DOHH2 (cell line): Measurements from ENCODE around the gene ACSBG1.

ENCODE experiments used
- H3F3A ChIP-seq: fragments of 200-600 bp; sonication (generic), shearing (Covaris generic); 2 replicates; pipeline ENCODE4 v1.6.0; 2016; ENCODE audit warnings: antibody characterized with exemption, mild to moderate bottlenecking; ENCODE audit not compliant: control insufficient read depth, insufficient read depth
- H3K27ac ChIP-seq: fragments of 200-600 bp; sonication (generic); 2 replicates; pipeline ENCODE4 v1.5.1; 2014; ENCODE audit warnings: low read depth, mild to moderate bottlenecking, low read length, moderate library complexity
- H3K27me3 ChIP-seq: fragments of 200-600 bp; sonication (generic); 2 replicates; pipeline ENCODE4 v1.6.1; 2014; ENCODE audit warnings: mild to moderate bottlenecking, low read length, mixed read lengths; ENCODE audit not compliant: control insufficient read depth
- H3K36me3 ChIP-seq: fragments of 200-600 bp; sonication (generic); 2 replicates; pipeline ENCODE4 v1.6.1; 2014; ENCODE audit warnings: mild to moderate bottlenecking, low read length, moderate library complexity, mixed read lengths; ENCODE audit not compliant: control insufficient read depth
- H3K4me1 ChIP-seq: fragments of 200-600 bp; sonication (generic); 2 replicates; pipeline ENCODE4 v1.6.1; 2014; ENCODE audit warnings: mild to moderate bottlenecking, low read length, mixed read lengths; ENCODE audit not compliant: control insufficient read depth
- H3K4me2 ChIP-seq: fragments of 200-600 bp; sonication (generic); 2 replicates; pipeline ENCODE4 v1.6.0; 2014; ENCODE audit warnings: mild to moderate bottlenecking, low read length, moderate library complexity
- H3K4me3 ChIP-seq: fragments of 200-600 bp; sonication (generic); 2 replicates; pipeline ENCODE4 v1.5.1; 2014; ENCODE audit warnings: mild to moderate bottlenecking, low read length, mixed read lengths
- H3K79me2 ChIP-seq: fragments of 200-600 bp; sonication (generic); 2 replicates; pipeline ENCODE4 v1.6.1; 2014; ENCODE audit warnings: mild to moderate bottlenecking, low read length, mixed read lengths; ENCODE audit not compliant: control insufficient read depth
- H3K9me2 ChIP-seq: fragments of 200-600 bp; sonication (generic); replicated peaks from 2 replicates; pipeline ENCODE4 v1.6.1; 2014; ENCODE audit warnings: mild to moderate bottlenecking, low read length, mixed read lengths; ENCODE audit not compliant: control insufficient read depth
- H3K9me3 ChIP-seq: fragments of 200-600 bp; sonication (generic); 2 replicates; pipeline ENCODE4 v1.6.1; 2014; ENCODE audit warnings: antibody characterized with exemption, low read length, mixed read lengths; ENCODE audit not compliant: control insufficient read depth, insufficient read depth
- H4K20me1 ChIP-seq: fragments of 200-600 bp; sonication (generic); 2 replicates; pipeline ENCODE4 v1.6.0; 2014; ENCODE audit warnings: low read depth, mild to moderate bottlenecking, antibody characterized with exemption, low read length, moderate library complexity; ENCODE audit not compliant: control insufficient read depth, insufficient read depth
- EZH2phosphoT487 ChIP-seq: fragments of 200-600 bp; sonication (generic); IDR thresholded peaks from 2 replicates; pipeline ENCODE4 v1.6.1; 2017; ENCODE audit warnings: borderline replicate concordance, mild to moderate bottlenecking, antibody characterized with exemption, low read length, moderate library complexity, mixed read lengths
- TF ChIP-seq, protein P1 (sequence below): fragments of 200-600 bp; sonication (generic); IDR thresholded peaks from one replicate; pipeline ENCODE4 v1.5.1; 2014; ENCODE audit warnings: antibody characterized with exemption, mild to moderate bottlenecking, low read depth, low read length; ENCODE audit not compliant: poor library complexity, severe bottlenecking

ACSBG1 gene

DNA sequence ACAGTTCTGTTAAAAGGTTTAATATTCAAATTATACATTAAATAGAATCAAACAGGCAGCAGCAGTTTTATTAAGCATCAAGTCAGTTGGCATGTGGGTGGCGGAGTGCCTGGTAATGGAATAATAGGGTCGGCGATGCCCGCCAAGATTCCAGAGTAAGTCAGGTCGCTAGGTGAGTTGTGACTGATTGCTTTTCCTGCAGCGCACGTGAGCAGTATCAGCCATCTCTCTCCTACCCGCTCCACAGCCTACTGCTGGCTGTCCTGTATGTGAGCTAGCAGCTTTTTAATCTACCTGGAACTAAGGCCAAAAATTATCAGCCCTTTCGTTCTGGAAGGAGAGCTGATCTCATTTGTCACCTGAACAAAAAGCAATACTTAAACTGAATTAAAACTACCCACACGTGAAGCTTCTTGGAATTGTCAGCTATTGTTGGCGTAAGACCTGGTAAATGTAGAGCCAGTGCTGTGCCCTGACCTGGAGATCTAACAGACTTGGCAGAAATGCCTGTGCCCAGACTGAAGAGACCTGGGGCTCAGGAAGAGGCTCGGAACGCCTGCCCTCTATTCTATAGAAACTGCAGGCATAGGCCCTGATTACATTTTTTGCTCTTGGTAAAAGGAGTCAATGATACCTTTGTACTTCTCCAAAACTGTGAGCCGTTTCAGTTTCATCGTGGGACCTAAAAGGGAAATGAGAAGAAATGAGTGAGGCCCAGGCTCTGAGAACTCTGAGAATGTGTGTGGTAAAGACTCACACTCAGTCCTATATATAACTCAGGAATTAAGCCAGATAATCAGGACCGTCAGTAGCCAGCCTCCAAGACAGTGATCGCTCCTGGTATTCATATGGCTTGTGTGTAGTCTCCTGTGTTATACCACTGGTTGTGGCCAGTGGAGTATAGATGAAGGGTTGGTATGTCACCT, 63.3 kb downstream of the ACSBG1 start:
- peaks cover 3% of the 10 kb centered on the region; the same call in 1 of the 2 replicates for H3K9me3 ChIP-seq
- no peaks in the 10 kb centered on the region for H3K79me2 ChIP-seq
- no peaks in the 10 kb centered on the region for H4K20me1 ChIP-seq
- no peak for TF ChIP-seq EZH2phosphoT487
- TF ChIP-seq, protein P1, sequence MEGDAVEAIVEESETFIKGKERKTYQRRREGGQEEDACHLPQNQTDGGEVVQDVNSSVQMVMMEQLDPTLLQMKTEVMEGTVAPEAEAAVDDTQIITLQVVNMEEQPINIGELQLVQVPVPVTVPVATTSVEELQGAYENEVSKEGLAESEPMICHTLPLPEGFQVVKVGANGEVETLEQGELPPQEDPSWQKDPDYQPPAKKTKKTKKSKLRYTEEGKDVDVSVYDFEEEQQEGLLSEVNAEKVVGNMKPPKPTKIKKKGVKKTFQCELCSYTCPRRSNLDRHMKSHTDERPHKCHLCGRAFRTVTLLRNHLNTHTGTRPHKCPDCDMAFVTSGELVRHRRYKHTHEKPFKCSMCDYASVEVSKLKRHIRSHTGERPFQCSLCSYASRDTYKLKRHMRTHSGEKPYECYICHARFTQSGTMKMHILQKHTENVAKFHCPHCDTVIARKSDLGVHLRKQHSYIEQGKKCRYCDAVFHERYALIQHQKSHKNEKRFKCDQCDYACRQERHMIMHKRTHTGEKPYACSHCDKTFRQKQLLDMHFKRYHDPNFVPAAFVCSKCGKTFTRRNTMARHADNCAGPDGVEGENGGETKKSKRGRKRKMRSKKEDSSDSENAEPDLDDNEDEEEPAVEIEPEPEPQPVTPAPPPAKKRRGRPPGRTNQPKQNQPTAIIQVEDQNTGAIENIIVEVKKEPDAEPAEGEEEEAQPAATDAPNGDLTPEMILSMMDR, result no peak
- no peak overlapping the region for H3K4me3 ChIP-seq
- no peaks in the 10 kb centered on the region for H3K27me3 ChIP-seq
- no peaks in the 10 kb centered on the region for H3K9me2 ChIP-seq
- no peaks in the 10 kb centered on the region for H3F3A ChIP-seq
- H3K36me3 ChIP-seq, result peaks cover 67% of the 10 kb centered on the region
- H3K4me2 ChIP-seq, result no peak overlapping the region
- H3K27ac ChIP-seq, result no peak overlapping the region
- peaks cover 43% of the 10 kb centered on the region for H3K4me1 ChIP-seq

DNA sequence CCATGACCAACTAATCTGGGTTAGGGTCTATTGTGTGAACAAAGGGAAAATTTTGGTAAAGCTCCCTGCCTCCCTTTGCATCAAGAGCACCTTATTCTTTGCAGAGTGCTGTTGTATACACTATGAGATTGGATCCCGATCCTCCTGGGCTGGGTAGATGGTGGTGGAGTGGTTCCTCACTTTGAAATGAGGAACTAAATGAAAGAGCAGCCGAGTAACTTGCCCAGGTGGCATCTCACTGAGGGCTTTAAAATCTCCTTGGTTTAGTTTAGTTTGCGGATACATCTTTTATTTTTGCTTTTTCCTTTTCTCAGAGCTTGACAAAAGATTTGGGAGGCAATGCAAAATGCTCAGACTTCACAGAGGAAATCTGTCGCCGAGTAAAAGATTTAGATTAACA, 65.8 kb downstream of the ACSBG1 start:
- Histone ChIP-seq H3K79me2 (no peaks in the 10 kb centered on the region), H3K9me2 (no peaks in the 10 kb centered on the region), H3K9me3 (peaks cover 3% of the 10 kb centered on the region; the same call in 1 of the 2 replicates), H3K4me3 (no peak overlapping the region), H3K27ac (no peak overlapping the region), H3K36me3 (peaks cover 84% of the 10 kb centered on the region), H3F3A (no peaks in the 10 kb centered on the region), H4K20me1 (no peaks in the 10 kb centered on the region), H3K4me1 (peaks cover 30% of the 10 kb centered on the region), H3K4me2 (no peak overlapping the region), H3K27me3 (no peaks in the 10 kb centered on the region)
- TF ChIP-seq EZH2phosphoT487, result no peak
- TF ChIP-seq, protein P1, result no peak

DNA sequence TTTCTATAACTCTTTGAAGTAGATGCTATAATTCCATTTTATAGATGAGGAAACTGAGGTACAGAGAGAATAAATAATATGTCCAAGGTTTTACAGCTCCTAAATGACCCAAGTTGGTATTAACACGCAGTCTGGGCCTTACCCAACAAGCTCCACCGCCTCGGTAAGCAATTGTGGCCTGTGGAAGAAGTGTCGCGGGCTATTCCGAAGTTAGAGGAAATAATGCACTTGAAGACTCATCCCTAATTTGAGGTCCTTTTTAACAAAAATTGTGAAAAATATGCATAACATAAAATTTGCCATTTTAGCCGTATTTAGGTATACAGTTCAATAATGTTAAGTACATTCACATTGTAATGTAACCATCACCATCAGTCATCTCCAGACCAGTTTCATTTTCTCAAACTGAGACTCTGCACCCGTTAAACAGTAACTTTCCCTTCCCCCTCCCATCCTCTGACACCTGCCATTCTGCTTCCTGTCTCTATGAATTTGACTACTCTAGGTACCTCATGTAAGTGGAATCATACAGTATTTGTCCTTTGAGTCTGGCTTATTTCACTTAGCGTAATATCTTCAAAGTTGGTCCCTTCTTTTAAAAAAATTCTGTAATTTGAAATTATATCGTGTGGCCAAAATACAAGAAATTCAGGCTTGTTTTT, 67.0 kb downstream of the ACSBG1 start:
- peak overlapping the region; percentile 25 for H3K4me2 ChIP-seq
- H3K79me2 ChIP-seq, result no peaks in the 10 kb centered on the region
- no peaks in the 10 kb centered on the region for H4K20me1 ChIP-seq
- H3K27ac ChIP-seq, result no peak overlapping the region
- no peak overlapping the region for H3K4me3 ChIP-seq
- peaks cover 83% of the 10 kb centered on the region for H3K36me3 ChIP-seq
- peaks cover 3% of the 10 kb centered on the region; the same call in 1 of the 2 replicates for H3K9me3 ChIP-seq
- no peaks in the 10 kb centered on the region for H3F3A ChIP-seq
- TF ChIP-seq, protein P1, result no peak
- TF ChIP-seq EZH2phosphoT487, result no peak
- peaks cover 22% of the 10 kb centered on the region for H3K4me1 ChIP-seq
- no peaks in the 10 kb centered on the region for H3K27me3 ChIP-seq
- no peaks in the 10 kb centered on the region for H3K9me2 ChIP-seq
